ENCODE data around the gene C2orf68.

DNA sequence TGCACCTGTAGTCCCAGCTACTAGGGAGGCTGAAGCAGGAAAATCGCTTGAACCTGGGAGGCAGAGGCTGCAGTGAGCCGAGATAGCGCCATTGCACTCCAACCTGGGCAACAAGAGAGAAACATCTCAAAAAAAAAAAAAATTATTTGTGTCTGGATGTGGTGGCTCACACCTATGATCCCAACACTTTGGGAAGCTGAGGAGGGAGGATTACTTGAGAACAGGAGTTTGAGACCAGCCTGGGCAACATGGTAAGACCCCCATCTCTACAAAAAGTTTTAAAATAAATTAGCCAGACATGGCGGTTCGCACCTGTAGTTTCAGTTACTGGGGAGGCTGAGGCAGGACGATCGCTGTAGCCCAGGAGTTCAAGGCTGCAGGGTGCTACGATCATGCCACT, 36.1 kb downstream of the C2orf68 start:
- TF ChIP-seq CTCF (IDR thresholded peaks at IDR 0.05) (no peak), EZH2 (IDR thresholded peaks at IDR 0.05; ENCODE audit: borderline replicate concordance, insufficient read depth, low read depth, low read length, poor library complexity, severe bottlenecking) (no peak)

Measured in B cell (primary cell).